Stimulated activated CD4-positive, alpha-beta T cell treated with anti-CD3 and anti-CD28 coated beads, Interleukin-1b, Interleukin-23, amount 100 ng/mL, for 48 hours (primary cell): ENCODE results near the gene SLC38A3.

Experiments
- DNase-seq: peaks from one replicate; pipeline ENCODE4 v3.0.0-alpha.2; 2020

Gene SLC38A3

GRCh38 chr3:50269977-50270413, 64.9 kb downstream of the SLC38A3 start:
- DNase-seq, result no peak

- no peak for DNase-seq
Measured at GRCh38 chr3:50270422-50271224, 65.6 kb downstream of the SLC38A3 start.
